Fibroblast of villous mesenchyme (primary cell): ENCODE results near the gene NUDT2. TPM values are rescaled to one million over a fixed set of nuclear protein-coding genes. Genes with fewer than 3 reads are reported as not detected.

Experiments
- DNase-seq: peaks from one replicate; pipeline ENCODE4 v3.0.0-alpha.2; 2010; ENCODE audit warnings: low read depth
- H3K4me3 ChIP-seq: 2 replicates; pipeline ENCODE4 v1.5.1; 2011; ENCODE audit warnings: low read depth, mild to moderate bottlenecking, low read length
- CTCF ChIP-seq: IDR thresholded peaks from 2 replicates; pipeline ENCODE4 v1.5.1; 2012; ENCODE audit warnings: low read depth, mild to moderate bottlenecking, low read length; ENCODE audit not compliant: insufficient read depth
- small RNA-seq: library from RNA; depleted of rRNA; stranded (forward); fragments of <200 nt; gene quantifications from one replicate; pipeline ENCODE3, GENCODE V24; 2012
- total RNA-seq: library from RNA; depleted of rRNA; stranded (reverse); fragments of >200 nt; gene quantifications from 2 replicates; pipeline ENCODE4 v1.2.3, GENCODE V29; 2012

NUDT2 gene
- total RNA-seq, 1 donor = 30.2 TPM

- TF ChIP-seq CTCF = no peak
- no peak for DNase-seq
Measured at GRCh38 chr9:34385561-34386230, 56.3 kb downstream of the NUDT2 start.

GRCh38 chr9:34386656-34387055 is 57.3 kb downstream of the NUDT2 start:
- no peak for DNase-seq
- no peak overlapping the region for H3K4me3 ChIP-seq

More at GRCh38 chr9:34385561-34386230, 56.3 kb downstream of the NUDT2 start:
- no peak overlapping the region for H3K4me3 ChIP-seq

GRCh38 chr9:34387239-34387638 is 57.9 kb downstream of the NUDT2 start:
- no peak overlapping the region for H3K4me3 ChIP-seq
- TF ChIP-seq CTCF = no peak
- DNase-seq = no peak

More at GRCh38 chr9:34386656-34387055, 57.3 kb downstream of the NUDT2 start:
- no peak for TF ChIP-seq CTCF

- no peak overlapping the region for H3K4me3 ChIP-seq
- DNase-seq = no peak
- no peak for TF ChIP-seq CTCF
Measured at GRCh38 chr9:34392511-34392910, 63.1 kb downstream of the NUDT2 start.

Small RNA genes within 50 kb of the gene (small RNA-seq; reads per million reads assigned to genes)
- not detected for gene RF00019
- not detected for gene RNU2-50P

Other genes with a start within 250 kb of the NUDT2 start
- 19.6 and 29.8 TPM in 2 replicates for gene DCAF12, start 202.9 kb upstream of the NUDT2 start, total RNA-seq
- 38.3 and 51.0 TPM in 2 replicates for gene UBAP1, start 150.5 kb upstream of the NUDT2 start, total RNA-seq
- gene KIF24, start 301 bp upstream of the NUDT2 start, total RNA-seq = 2.6 and 3.5 TPM in 2 replicates
- 0.64 and 1.3 TPM in 2 replicates for gene MYORG, start 47.3 kb downstream of the NUDT2 start, total RNA-seq
- gene FAM219A, start 129.0 kb downstream of the NUDT2 start, total RNA-seq = 9.3 and 9.9 TPM in 2 replicates
- under 0.01 TPM in 1 of 2 replicates, not detected in the other for gene DNAI1, start 129.2 kb downstream of the NUDT2 start, total RNA-seq
- not detected in 2 replicates for gene ENHO, start 193.4 kb downstream of the NUDT2 start, total RNA-seq